ENCODE results near the gene ERGIC3.
"Not testable (repeated sequence)": the region's sequence is repeated elsewhere in the genome, so short reads cannot be mapped to it uniquely, and the experiment has no call there.

Gene ERGIC3

GRCh38 chr20:35541783-35542662, at the start of gene ERGIC3:
TSS of gene ERGIC3 (plus strand) at chr20:35542078. CDS start at chr20:35542098, 20 bp downstream.
- DNase-seq: peak; percentile 95

DNA sequence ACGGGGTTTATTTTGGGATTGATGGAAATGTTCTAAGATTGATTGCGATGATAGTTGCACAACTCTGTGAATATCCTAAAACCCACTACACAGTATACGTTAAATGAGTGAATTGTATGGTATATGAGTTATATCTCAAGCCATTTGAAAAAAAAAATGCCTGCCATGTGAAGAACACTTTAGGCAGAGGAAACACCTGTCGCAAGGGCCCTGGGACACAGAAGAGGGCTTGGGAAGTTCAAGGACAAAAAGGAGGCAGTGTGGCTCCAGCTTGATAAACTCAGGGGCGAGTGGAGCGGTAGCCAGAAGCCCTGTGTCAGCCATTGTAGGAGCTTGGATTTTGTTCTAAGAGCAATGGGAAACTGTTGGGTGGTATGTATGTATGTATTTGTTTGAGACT, 49.5 kb upstream of the ERGIC3 start:
- DNase-seq: no peak

DNA sequence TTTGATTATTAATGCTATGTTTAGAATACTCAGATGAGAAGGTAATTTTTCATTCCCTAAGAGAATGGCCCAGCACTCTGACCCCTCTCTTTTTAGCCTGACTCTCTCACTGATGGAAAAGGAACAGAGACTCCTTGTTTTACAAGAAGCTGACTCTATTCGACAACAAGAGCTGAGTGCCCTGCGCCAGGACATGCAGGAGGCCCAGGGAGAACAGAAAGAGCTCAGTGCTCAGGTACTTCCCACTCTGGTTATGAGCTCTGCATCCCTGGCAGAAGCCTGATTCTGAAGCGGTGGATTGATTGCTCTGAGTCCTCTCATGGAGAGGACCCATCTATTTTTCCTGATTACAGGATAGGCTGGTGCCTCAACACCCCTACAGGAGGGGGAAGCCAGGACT, 45.4 kb upstream of the ERGIC3 start:
- no peak for DNase-seq

DNA sequence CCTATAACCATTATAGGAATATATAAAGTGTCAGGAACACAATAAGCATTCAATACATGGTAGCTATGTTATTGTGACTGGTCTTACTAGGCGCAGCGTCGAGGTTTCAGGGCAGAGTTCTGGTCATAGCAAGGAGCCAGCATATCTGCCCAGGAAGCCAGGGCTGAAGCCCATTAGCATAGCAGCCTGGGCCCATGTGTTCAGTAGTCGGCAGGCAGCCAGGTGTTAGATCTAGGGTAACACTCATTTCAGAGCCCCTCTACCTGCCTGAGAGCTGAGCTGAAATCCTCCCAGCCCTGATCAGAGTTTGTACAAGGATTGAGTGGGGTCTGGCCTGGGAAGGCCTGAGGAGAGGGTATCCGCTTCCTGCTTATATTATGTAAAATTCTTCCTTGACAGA, 44.6 kb upstream of the ERGIC3 start:
- no peak for DNase-seq

DNA sequence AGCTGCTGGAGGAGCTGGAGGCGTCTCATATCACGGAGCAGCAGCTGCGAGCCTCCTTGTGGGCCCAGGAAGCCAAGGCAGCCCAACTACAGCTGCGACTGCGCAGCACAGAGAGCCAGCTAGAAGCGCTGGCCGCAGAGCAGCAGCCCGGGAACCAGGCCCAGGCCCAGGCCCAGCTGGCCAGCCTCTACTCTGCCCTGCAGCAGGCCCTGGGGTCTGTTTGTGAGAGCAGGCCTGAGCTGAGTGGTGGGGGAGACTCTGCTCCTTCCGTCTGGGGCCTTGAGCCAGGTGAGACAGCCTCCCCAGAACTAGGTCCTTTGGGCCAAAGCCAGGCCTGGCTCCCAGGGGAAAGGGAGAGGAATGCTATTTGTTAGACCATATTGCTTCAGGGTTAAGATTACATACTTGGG, 44.1 kb upstream of the ERGIC3 start:
- no peak for DNase-seq

DNA sequence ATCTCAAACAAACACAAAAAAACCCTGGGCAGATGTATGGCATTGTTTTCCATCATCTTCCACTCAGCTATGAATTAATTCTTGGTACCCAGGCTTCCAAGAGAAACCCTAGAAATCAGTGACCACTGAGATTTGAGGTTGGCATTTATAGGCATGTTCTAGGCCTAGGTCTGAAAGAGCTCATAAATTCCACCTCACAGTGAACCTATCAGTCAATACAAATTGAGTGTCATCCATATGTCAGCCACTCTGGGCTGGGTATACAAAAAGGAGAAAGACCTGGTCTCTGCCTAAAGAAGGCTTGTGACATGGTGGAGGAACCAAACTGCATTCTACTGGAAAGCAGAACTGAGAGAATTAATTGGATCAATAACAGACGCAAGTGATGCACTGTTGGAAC, 42.6 kb upstream of the ERGIC3 start:
- no peak for DNase-seq

GRCh38 chr20:35502352-35502751, 39.5 kb upstream of the ERGIC3 start:
- DNase-seq: no peak

DNA sequence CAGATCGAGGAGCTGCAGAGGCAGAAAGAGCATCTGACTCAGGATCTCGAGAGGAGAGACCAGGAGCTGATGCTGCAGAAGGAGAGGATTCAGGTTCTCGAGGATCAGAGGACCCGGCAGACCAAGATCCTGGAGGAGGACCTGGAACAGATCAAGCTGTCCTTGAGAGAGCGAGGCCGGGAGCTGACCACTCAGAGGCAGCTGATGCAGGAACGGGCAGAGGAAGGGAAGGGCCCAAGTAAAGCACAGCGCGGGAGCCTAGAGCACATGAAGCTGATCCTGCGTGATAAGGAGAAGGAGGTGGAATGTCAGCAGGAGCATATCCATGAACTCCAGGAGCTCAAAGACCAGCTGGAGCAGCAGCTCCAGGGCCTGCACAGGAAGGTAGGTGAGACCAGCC, 38.6 kb upstream of the ERGIC3 start:
- no peak for DNase-seq

GRCh38 chr20:35503841-35504561, 37.9 kb upstream of the ERGIC3 start:
- DNase-seq: no peak

DNA sequence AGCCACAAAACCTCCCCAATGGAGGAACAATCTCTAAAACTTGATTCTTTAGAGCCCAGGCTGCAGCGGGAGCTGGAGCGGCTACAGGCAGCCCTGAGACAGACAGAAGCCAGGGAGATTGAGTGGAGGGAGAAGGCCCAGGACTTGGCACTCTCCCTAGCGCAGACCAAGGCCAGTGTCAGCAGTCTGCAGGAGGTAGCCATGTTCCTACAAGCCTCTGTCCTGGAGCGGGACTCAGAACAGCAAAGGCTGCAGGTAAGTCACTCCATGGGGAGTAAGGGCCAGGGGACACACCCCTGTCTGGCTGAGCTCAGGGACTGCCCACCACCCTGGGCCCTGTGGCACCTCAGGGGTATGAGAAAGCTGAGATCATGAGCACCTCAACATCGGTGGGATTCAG, 37.1 kb upstream of the ERGIC3 start:
- no peak for DNase-seq

GRCh38 chr20:35506179-35506578, 35.7 kb upstream of the ERGIC3 start:
- no peak for DNase-seq

DNA sequence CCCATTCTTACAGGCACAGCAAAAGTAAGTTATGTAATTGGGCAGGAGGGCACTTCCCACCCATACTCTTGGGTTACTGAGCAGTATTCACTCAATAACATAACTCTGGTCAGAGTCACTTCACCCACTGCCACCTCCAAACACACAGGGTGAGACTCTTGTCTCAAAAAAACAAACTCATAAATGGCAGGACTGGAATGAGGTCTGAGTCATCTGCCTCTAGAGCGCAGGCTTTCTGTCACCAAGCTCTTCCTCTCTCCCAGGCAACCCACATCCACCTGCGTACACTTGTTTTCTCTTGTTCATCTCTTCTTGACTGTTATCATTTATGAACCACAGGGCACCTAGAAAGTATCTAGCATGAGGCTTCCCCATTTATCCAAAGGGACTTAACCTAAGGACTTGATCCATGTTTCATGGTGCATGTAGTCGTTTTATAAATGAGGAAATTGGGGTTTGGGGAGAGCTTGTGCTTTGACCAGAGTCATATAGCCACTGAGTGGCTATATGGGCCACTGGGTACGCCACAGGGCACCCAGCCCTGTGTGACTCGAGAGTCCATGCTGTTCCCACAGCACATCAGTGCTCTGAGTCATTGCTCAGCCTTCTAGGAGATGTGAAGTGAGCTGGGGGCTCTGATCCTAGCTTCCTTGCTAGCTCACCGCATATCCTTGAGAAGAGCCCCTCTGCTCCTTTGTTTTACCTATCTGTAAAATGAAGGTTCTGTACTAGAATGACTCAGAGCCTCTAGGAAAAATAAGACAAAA, 34.8 kb upstream of the ERGIC3 start:
- no peak for DNase-seq

- DNase-seq: no peak
Observed at GRCh38 chr20:35508493-35509218, 33.2 kb upstream of the ERGIC3 start.

GRCh38 chr20:35510951-35511735, 30.7 kb upstream of the ERGIC3 start:
- no peak for DNase-seq

- peak; percentile 3 for DNase-seq
Observed at GRCh38 chr20:35511814-35512420, 30.0 kb upstream of the ERGIC3 start.

GRCh38 chr20:35514371-35514932, 27.4 kb upstream of the ERGIC3 start:
- no peak for DNase-seq

DNA sequence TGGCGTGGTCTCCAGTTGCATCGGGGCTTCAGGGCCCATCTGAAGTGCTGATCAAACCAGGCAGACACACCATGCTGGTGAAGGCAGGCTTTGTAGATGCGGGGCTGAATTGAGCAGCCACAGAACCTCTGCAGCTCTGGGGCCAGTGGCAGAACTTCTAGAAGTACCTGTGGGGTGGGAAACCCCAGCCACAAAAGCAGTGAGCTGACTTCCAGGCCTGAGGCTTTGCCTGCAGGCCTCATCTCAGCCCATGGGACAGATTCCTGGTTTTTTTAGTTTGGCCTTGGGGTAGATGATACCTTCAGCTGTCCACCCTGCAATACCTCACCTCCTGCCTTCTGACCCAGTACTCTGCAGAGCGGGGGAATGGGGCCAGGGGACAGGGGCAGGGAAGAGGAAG, 26.5 kb upstream of the ERGIC3 start:
- DNase-seq: no peak

GRCh38 chr20:35515949-35516645, 25.8 kb upstream of the ERGIC3 start:
- peak; percentile 78 for DNase-seq

- DNase-seq: no peak
Observed at GRCh38 chr20:35517125-35517524, 24.8 kb upstream of the ERGIC3 start.

DNA sequence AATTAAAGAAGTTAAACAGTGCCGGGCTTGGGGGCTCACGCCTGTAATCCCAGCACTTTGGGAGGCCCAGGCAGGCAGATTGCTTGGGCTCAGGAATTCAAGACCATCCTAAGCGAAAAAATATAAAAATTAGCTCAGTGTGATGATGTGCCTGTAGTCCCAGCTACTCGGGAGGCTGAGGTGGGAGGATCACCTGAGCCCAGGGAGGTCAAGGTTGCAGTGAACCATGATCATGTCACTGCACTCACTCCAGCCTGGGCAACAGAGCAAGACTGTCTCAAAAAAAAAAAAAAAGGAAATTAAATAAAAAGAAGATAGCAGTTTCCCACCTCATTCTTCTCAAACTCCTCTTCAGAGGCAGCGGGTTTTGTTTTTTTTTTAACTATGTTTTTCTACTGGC, 24.1 kb upstream of the ERGIC3 start:
- DNase-seq: not testable (repeated sequence)
